K562 (cell line): Measurements from ENCODE around the gene UPK2. TPM values are rescaled to one million over a fixed set of nuclear protein-coding genes. Genes with fewer than 3 reads are reported as not detected.

Experiments
- E2F3 ChIP-seq: fragments of 250-450 bp; sonication (Bioruptor Pico); IDR thresholded peaks from 2 replicates; pipeline ENCODE4 v1.4.0; 2020; ENCODE audit warnings: mild to moderate bottlenecking
- ESRRB ChIP-seq: fragments of 250-450 bp; sonication (Bioruptor Pico); IDR thresholded peaks from 2 replicates; pipeline ENCODE4 v1.5.0; 2020; ENCODE audit warnings: mild to moderate bottlenecking, moderate library complexity, borderline replicate concordance
- ETV5 ChIP-seq: sonication (generic); formaldehyde crosslinking; IDR thresholded peaks from 2 replicates; pipeline ENCODE4 v1.4.0; 2020; ENCODE audit warnings: low read depth, mild to moderate bottlenecking, missing genetic modification reagents
- FOXP1 ChIP-seq: sonication (generic); formaldehyde crosslinking; IDR thresholded peaks from 2 replicates; pipeline ENCODE4 v1.8.0; 2022; ENCODE audit warnings: mild to moderate bottlenecking, missing genetic modification reagents
- GABPB1 ChIP-seq: sonication (generic); formaldehyde crosslinking; IDR thresholded peaks from 2 replicates; pipeline ENCODE4 v1.8.0; 2022; ENCODE audit warnings: mild to moderate bottlenecking, missing genetic modification reagents
- HDAC1 ChIP-seq, 2 experiments: fragments of 450-650 bp; IDR thresholded peaks; 2 replicates each; pipeline ENCODE4 v1.6.1; 2016 to 2017; ENCODE audit warnings: inconsistent platforms in 1 of 2, mild to moderate bottlenecking in 1 of 2, moderate library complexity in 1 of 2
- HNRNPL ChIP-seq: fragments of 200-400 bp; formaldehyde crosslinking; IDR thresholded peaks from 2 replicates; pipeline ENCODE4 v1.6.1; 2017; ENCODE audit warnings: low read depth, mild to moderate bottlenecking, low read length
- KDM4B ChIP-seq, 2 experiments: fragments of 450-650 bp in 1 of 2; sonication (generic) in 1 of 2; IDR thresholded peaks; 2 replicates each; pipeline ENCODE4 v1.6.1; 2016 to 2017; ENCODE audit warnings: borderline replicate concordance in 2 of 2, antibody characterized with exemption in 1 of 2, low read depth in 1 of 2, mild to moderate bottlenecking in 1 of 2
- NFIC ChIP-seq: fragments of 450-650 bp; IDR thresholded peaks from 2 replicates; pipeline ENCODE4 v1.6.1; 2017; ENCODE audit warnings: mild to moderate bottlenecking, inconsistent platforms
- NR2C1 ChIP-seq, 2 experiments: fragments of 450-650 bp; IDR thresholded peaks; 2 replicates each; pipeline ENCODE4 v1.6.1; 2017; ENCODE audit warnings: mild to moderate bottlenecking in 2 of 2, antibody characterized with exemption in 1 of 2, inconsistent platforms in 1 of 2, missing compliant biosample characterization in 1 of 2, missing genetic modification characterization in 1 of 2
- POLR2AphosphoS5 ChIP-seq: IDR thresholded peaks from 2 replicates; pipeline ENCODE4 v1.6.1; 2011; ENCODE audit warnings: mild to moderate bottlenecking, low read depth, low read length, moderate library complexity; ENCODE audit not compliant: control insufficient read depth, insufficient read depth
- RBM15 ChIP-seq: fragments of 200-400 bp; formaldehyde crosslinking; IDR thresholded peaks from 2 replicates; pipeline ENCODE4 v1.6.1; 2018; ENCODE audit warnings: mild to moderate bottlenecking, low read length, moderate library complexity; ENCODE audit not compliant: insufficient read depth
- SIN3B ChIP-seq: fragments of 450-650 bp; IDR thresholded peaks from 2 replicates; pipeline ENCODE4 v1.6.1; 2017; ENCODE audit warnings: low read depth, mild to moderate bottlenecking, moderate library complexity
- SRSF3 ChIP-seq: fragments of 200-400 bp; formaldehyde crosslinking; IDR thresholded peaks from 2 replicates; pipeline ENCODE4 v1.6.1; 2016; ENCODE audit warnings: mild to moderate bottlenecking, low read length, moderate library complexity; ENCODE audit not compliant: insufficient read depth
- TBP ChIP-seq: optimal IDR thresholded peaks from 2 replicates; pipeline ENCODE3; 2011; ENCODE audit warnings: low read depth, low read length, improper control_type of control experiment
- TCF7 ChIP-seq: sonication (generic); IDR thresholded peaks from 2 replicates; pipeline ENCODE4 v1.6.1; 2016; ENCODE audit warnings: antibody characterized with exemption, borderline replicate concordance
- TSC22D4 ChIP-seq: fragments of 450-650 bp; IDR thresholded peaks from 2 replicates; pipeline ENCODE4 v1.6.1; 2016; ENCODE audit warnings: missing genetic modification characterization, missing biosample characterization, control low read depth
- ZNF239 ChIP-seq: fragments of 250-450 bp; sonication (Bioruptor Pico); IDR thresholded peaks from 2 replicates; pipeline ENCODE4 v1.4.0; 2020; ENCODE audit warnings: mild to moderate bottlenecking
- ZNF75A ChIP-seq: fragments of 450-650 bp; formaldehyde crosslinking; IDR thresholded peaks from 2 replicates; pipeline ENCODE4 v1.4.0; 2020; ENCODE audit warnings: mild to moderate bottlenecking
- polyA plus RNA-seq, 8 experiments: library from polyadenylated mRNA; depleted of rRNA in 4 of 8; stranded (reverse) in 5 of 8; unstranded in 3 of 8; fragments of >200 nt; fragmentation: Nextera tagmentation in 2 of 8; fragmentation: Illumina TruSeq in 1 of 8; extraction: Ambion mirVana in 2 of 8; extraction: Trizol in 1 of 8; gene quantifications; 2 replicates each; pipeline versions ENCODE4 v1.2.1 to v1.2.3, GENCODE V29; 2011 to 2014; ENCODE audit warnings: inconsistent platforms in 1 of 8, missing spikeins in 1 of 8
- total RNA-seq, 7 experiments: library from RNA; depleted of rRNA in 6 of 7; stranded (reverse); fragments of >200 nt in 6 of 7; fragmentation: Illumina TruSeq in 2 of 7; extraction: Trizol in 2 of 7; gene quantifications; 2 replicates each; pipeline versions ENCODE4 v1.2.1 to v1.2.3, GENCODE V29; 2011 to 2021; ENCODE audit warnings: low replicate concordance in 1 of 7
- TF ChIP-seq, protein P1 (sequence below), 2 experiments: fragments of 450-650 bp; formaldehyde crosslinking in 1 of 2; IDR thresholded peaks; 2 replicates each; pipeline versions ENCODE4 v1.4.0 to v1.6.1; 2014 to 2020; ENCODE audit warnings: mild to moderate bottlenecking in 2 of 2, borderline replicate concordance in 1 of 2, low read depth in 1 of 2

UPK2 gene
- total and polyA plus RNA-seq, 9 of the 15 experiments (the other 6 are each of a cell fraction or from before 2014, with no cell fraction given) = not detected

DNA sequence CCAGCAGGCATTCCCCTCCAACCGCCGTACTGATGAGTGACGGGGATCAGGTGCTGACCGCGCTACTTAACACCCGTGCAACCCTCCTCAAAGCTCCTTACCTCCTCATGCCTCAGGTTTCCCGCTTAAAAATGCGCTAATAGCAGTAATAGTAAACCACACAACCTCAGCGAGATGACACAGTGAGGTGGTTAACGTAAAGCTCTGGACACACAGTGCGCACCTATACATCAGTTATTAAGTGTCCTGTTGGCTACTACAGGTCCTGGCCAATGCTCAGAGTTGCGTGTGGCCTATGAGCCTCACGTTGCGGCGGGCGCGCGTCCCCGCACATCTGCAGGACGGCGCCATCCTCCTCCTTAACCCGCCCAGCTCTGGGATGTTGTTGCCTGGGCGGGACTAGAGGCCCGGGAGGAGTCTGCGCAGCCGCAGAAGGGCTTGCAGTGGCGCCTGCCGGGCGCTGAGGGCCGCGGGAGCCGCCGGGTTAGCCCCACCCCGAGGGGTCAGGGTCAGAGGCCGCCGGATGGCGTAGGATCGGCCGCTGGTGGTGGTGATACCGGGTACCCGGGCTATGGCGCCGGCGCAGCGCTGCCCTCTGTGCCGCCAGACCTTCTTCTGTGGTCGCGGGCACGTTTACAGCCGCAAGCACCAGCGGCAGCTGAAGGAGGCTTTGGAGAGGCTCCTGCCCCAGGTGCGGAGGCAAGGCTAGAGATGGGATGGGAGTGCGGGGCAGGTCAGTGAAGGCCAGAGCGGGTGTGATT lies 41.7 kb downstream of the UPK2 start, which contains the start of gene CENATAC (continued):
- no peak for TF ChIP-seq KDM4B (IDR thresholded peaks at IDR 0.05; ENCODE audit: borderline replicate concordance in 2 of 2, low read depth in 1 of 2)
- no peak for TF ChIP-seq NFIC
- peak; percentile 22 for TF ChIP-seq GABPB1 (CRISPR knock-in tag)
- no peak for TF ChIP-seq ZNF239 (CRISPR knock-in tag)
- TF ChIP-seq TBP = peak; percentile 73
- peak; percentile 60; the same call in 1 of the 2 replicates for TF ChIP-seq POLR2AphosphoS5
- TF ChIP-seq HNRNPL = peak; percentile 45; the same call in 1 of the 2 replicates
- TF ChIP-seq TSC22D4 (tag) = no peak
- no peak for TF ChIP-seq ZNF75A (CRISPR knock-in tag)
- TF ChIP-seq RBM15 = no peak
- TF ChIP-seq SIN3B = peak; percentile 55; the same call in 1 of the 2 replicates
- TF ChIP-seq E2F3 (CRISPR knock-in tag) = peak; percentile 71; the same call in 1 of the 2 replicates
- TF ChIP-seq NR2C1 (IDR thresholded peaks at IDR 0.05) = peak; percentile 99
- TF ChIP-seq NR2C1 (tag; IDR thresholded peaks at IDR 0.05) = peak; percentile 99
- no peak for TF ChIP-seq SRSF3
- 0 out of 4 replicates have a peak, but pooled peaks of 1 of the 2 experiments have one; percentile 41 for TF ChIP-seq HDAC1 (IDR thresholded peaks at IDR 0.05)
- no peak for TF ChIP-seq ESRRB
- 0 out of 2 replicates have a peak, but pooled peaks have one; percentile 54 for TF ChIP-seq ETV5 (CRISPR knock-in tag)
- no peak for TF ChIP-seq FOXP1
- TF ChIP-seq TCF7 = 0 out of 2 replicates have a peak, but pooled peaks have one; percentile 16
- TF ChIP-seq, protein P1, sequence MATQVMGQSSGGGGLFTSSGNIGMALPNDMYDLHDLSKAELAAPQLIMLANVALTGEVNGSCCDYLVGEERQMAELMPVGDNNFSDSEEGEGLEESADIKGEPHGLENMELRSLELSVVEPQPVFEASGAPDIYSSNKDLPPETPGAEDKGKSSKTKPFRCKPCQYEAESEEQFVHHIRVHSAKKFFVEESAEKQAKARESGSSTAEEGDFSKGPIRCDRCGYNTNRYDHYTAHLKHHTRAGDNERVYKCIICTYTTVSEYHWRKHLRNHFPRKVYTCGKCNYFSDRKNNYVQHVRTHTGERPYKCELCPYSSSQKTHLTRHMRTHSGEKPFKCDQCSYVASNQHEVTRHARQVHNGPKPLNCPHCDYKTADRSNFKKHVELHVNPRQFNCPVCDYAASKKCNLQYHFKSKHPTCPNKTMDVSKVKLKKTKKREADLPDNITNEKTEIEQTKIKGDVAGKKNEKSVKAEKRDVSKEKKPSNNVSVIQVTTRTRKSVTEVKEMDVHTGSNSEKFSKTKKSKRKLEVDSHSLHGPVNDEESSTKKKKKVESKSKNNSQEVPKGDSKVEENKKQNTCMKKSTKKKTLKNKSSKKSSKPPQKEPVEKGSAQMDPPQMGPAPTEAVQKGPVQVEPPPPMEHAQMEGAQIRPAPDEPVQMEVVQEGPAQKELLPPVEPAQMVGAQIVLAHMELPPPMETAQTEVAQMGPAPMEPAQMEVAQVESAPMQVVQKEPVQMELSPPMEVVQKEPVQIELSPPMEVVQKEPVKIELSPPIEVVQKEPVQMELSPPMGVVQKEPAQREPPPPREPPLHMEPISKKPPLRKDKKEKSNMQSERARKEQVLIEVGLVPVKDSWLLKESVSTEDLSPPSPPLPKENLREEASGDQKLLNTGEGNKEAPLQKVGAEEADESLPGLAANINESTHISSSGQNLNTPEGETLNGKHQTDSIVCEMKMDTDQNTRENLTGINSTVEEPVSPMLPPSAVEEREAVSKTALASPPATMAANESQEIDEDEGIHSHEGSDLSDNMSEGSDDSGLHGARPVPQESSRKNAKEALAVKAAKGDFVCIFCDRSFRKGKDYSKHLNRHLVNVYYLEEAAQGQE (IDR thresholded peaks at IDR 0.05; ENCODE audit: borderline replicate concordance) = no peak
- TF ChIP-seq, protein P1 (CRISPR knock-in tag; IDR thresholded peaks at IDR 0.05; ENCODE audit: low read depth) = 0 out of 2 replicates have a peak, but pooled peaks have one; percentile 14
